GM18873 (cell line): ENCODE results near the gene EMC1.
"Not testable (repeated sequence)": the region's sequence is repeated elsewhere in the genome, so short reads cannot be mapped to it uniquely, and the experiment has no call there.

Experiments used
- ATAC-seq: cut with Tn5 transposase; IDR thresholded peaks from one replicate; pipeline ENCODE4 v1.9.1; 2021; ENCODE audit warnings: mild to moderate bottlenecking, moderate library complexity, moderate number of reproducible peaks; ENCODE audit not compliant: unreplicated experiment, low FRiP score

EMC1 gene

DNA sequence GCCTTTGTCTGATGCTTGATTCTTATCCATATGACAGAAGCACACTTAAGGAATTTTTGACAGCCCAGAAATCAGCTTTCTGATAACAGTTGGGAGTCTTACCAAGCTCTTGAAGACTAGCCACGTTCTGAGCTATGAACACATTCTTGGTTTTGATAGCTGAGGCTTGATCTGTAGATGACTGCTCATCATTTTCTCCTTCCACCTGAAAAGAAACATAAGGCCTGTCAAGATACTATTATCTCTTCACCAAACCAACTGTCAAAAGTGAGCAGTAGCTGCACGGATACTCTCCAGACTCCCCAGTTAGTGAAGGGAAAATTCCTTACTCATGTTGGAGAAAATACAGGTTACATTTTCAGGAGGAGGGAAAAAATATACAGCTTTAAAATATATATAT is 53.5 kb downstream of the EMC1 start:
- no peak for ATAC-seq

GRCh38 chr1:19196331-19196730 is 55.0 kb downstream of the EMC1 start:
- ATAC-seq, result no peak

DNA sequence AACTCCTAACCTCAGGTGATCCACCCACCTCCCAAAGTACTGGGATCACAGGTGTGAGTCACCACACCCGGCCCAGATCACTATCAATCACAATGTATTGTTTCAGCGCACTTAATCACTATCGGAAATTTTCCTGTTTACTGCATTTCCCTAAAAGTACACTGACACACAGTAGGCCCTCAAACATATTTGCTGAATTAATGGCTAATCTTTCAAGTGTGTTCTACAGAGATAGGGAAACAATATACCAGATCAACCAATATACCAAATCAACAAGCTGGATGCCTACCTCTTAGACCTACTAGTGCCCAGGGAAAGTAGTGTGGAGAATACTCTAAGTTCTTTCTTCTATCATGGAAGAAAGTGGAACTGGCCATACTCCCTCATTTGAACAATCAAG is 58.3 kb downstream of the EMC1 start:
- ATAC-seq, result no peak

DNA sequence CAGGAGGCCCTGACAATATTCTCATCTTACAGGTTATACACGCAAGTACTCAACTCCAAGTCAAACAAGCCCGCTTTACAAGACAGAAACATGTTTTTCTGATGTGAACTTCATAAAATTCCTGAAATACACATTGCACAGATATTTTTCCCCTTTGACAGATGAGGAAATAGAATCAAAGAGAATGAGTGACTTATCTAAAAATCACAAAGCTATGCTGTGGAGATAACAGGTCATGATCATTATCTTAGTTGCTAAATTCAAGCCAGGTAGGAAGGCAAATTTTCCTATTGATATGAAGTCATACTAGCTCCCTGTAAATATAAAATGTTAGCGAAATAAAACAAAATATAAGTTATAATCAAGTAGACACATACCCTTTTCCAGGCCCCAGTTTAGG is 59.5 kb downstream of the EMC1 start:
- no peak for ATAC-seq

DNA sequence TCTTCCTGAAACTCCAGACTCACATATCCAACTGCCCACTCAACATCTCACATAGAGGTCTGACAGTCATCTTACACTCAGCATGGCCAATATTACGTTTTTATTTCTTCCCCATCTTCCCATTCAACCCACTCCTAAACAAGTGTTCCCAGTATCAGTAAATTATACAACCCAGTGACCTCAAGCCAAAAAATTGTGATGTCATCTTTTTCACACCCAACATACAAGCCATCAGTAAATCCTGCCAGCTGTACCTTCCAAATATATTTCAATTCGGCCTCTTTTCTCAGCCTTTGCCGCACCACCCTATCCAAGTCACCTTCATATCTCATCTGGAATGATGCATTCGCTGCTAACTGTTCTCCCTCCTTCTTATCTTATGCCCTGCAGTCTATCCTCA is 60.9 kb downstream of the EMC1 start:
- no peak for ATAC-seq

DNA sequence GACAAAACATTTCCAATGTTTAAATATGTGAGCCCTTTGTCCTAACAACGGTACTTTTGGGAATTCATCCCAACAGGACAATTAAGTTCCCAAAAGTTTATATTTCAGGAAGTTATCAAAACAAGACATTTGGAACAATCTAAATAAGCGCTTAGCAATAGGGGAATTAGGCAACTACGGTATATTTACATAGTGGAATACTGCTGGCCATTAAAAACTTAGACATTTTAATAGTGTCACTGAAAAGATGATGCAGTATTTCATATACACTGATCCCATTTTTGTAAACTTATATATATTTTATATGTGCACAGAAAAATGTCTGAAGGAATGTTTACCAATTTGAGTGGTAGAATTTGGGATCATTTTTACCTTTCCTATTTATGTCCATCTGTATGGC is 62.1 kb downstream of the EMC1 start:
- no peak for ATAC-seq

GRCh38 chr1:19187852-19188251 is 63.5 kb downstream of the EMC1 start:
- no peak for ATAC-seq

- ATAC-seq, result no peak
Observed at GRCh38 chr1:19186001-19186400, 65.3 kb downstream of the EMC1 start.

GRCh38 chr1:19182223-19182622 is 69.1 kb downstream of the EMC1 start:
- ATAC-seq, result no peak

DNA sequence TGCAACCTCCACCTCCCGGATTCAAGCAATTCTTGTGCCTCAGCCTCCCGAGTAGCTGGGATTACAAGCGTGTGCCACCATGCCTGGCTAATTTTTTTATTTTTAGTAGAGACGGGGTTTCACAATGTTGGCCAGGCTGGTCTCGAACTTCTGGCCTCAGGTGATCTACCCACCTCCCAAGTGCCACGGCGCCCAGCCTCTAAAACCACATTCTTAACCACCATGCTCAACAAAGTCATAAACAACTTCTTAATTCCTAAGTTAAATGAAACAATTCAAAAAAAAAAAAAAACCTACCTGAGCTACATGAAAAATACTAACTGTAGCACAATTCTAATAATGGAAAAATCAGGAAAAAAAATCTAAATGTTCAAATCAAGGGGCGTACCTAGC is 71.1 kb downstream of the EMC1 start:
- ATAC-seq, result not testable (repeated sequence)

GRCh38 chr1:19179597-19180264 is 71.6 kb downstream of the EMC1 start:
- ATAC-seq, result no peak

- no peak for ATAC-seq
Observed at GRCh38 chr1:19178734-19179398, 72.5 kb downstream of the EMC1 start.

GRCh38 chr1:19177811-19178210 is 73.5 kb downstream of the EMC1 start:
- no peak for ATAC-seq

DNA sequence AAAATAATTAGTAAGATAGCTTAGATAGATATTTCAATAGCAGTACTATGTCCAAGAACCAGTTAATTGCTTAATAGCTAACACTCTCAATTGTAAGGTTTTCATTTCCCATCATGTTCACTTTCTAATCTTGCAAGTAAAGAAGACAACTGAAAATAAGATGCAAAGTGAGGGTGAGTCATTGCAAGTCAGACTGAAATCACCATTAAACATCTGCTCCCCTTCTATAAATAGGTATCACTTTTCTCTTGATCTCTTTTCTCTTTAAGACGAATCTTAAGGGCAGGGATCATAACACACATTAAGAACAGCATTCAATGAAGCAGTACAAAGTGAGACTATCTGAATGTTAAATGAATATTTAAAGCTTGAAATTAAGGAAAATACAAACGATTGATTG is 81.7 kb downstream of the EMC1 start:
- ATAC-seq, result no peak

DNA sequence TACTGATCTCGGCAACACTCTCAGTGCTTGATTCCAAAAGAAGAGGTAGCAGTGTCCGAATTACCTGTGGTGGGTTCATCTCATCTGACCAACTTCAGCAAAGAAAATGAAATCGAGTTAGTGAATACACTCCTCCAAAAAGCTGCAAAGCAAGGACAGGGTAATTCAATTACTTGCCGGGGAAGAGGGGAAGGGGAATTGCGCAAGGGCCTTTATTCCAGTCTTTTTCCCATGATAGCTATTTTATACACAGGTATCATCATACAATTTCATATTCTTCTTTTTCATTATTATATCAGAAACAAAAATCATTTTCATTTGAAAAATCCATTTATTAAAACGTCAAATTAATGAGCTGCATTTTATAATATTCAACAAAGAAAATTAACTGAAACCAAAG is 84.2 kb downstream of the EMC1 start:
- ATAC-seq, result no peak

GRCh38 chr1:19166066-19166465 is 85.3 kb downstream of the EMC1 start:
- ATAC-seq, result no peak
